Measurements from ENCODE around the gene LAMA2. TPM values are rescaled to one million over a fixed set of nuclear protein-coding genes. Genes with fewer than 3 reads are reported as not detected.

The LAMA2 gene
- total and polyA plus RNA-seq, 8 donors, result 3.4 to 110 (median 31.6) TPM

- Histone ChIP-seq H3K4me3 (no peak overlapping the region), H3K4me1 (peaks cover 0 to 9% (median 2%) of the 10 kb centered on the region in 4 donors), H3K36me3 (no peaks in the 10 kb centered on the region), H3K27me3 (no peaks in the 10 kb centered on the region), H3K27ac (no peak overlapping the region), H3K9me3 (no peaks in the 10 kb centered on the region)
- TF ChIP-seq POLR2AphosphoS5 (IDR thresholded peaks at IDR 0.05), result no peak
- no peak for TF ChIP-seq POLR2A (IDR thresholded peaks at IDR 0.05)
- no peak for TF ChIP-seq CTCF (IDR thresholded peaks at IDR 0.05)
- TF ChIP-seq EP300 (IDR thresholded peaks at IDR 0.05), result no peak
- DNase-seq, result no peak
- intact Hi-C loops (cut with DNase I; ENCODE audit: low total_unique reads), result no loop called here
- WGBS, 5 donors, result 68 to 95% (median 86%) methylated on average over 2 of the region's 2 CpGs
These were observed 35.9 kb downstream of the LAMA2 start for GRCh38 chr6:128918886-128919285.

DNA sequence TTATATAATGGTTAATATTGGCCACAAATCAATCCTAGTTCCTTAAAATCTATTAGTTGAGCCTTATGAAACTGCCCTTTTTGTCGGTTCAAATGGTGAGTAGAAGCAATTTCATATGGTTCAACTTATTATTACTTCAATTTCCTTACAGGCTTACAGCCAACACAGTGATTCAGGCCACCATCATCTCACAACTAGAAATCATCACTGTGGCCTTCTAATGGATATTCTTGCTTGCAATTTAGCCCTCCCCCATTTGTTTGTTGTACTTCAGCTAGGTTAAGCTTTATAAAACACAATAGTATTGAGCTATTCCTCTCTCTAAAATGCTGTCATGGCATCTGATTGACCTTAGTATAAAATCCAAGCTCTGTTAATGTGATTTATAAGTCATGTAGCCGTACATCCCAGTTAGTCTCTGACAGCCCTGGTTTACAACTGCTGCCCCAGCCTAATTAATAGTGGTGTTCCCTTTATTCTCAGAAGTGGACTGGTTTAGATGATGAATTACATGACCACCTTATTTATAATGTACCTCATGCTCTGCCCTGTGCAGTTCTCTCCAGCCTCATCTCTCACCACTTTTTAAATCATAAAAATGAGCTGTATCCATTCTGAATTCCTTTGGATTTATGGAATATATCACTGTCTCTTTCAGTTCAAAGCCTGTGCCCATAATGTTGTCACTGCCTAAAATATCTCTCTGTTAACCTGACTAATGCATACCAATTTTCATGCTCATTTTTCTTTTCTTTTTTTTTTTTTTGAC lies 36.7 kb downstream of the LAMA2 start:
- Histone ChIP-seq H3K4me1 (peaks cover 0 to 9% (median 2%) of the 10 kb centered on the region in 4 donors), H3K27me3 (no peaks in the 10 kb centered on the region), H3K4me3 (no peak overlapping the region), H3K9me3 (no peaks in the 10 kb centered on the region), H3K36me3 (no peaks in the 10 kb centered on the region), H3K27ac (no peak overlapping the region)
- no peak for TF ChIP-seq POLR2AphosphoS5 (IDR thresholded peaks at IDR 0.05)
- TF ChIP-seq EP300 (IDR thresholded peaks at IDR 0.05), result no peak
- TF ChIP-seq POLR2A (IDR thresholded peaks at IDR 0.05), result no peak
- TF ChIP-seq CTCF (IDR thresholded peaks at IDR 0.05), result no peak
- WGBS, 5 donors, result 79 to 96% (median 87%) methylated on average over 2 of the region's 2 CpGs
- intact Hi-C loops (cut with DNase I; ENCODE audit: low total_unique reads), result no loop called here
- no peak for DNase-seq

DNA sequence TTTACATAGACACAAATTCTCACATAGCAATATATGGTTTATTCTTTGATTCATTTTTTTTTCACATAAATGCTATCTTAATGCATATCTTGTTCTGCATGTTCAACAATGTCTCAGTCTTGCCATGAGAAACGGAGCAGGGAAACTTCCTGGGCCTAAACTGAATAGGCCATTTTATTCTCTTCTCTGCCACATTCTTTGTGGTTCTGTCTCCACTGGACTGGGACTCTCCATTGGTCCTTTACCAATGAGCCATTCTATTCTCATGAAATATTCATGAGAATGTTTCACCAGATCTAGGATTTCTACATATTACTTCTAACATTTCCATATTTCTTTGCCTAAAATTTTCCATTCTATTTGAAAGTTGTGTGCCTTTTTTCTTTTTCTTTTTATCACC lies 42.8 kb downstream of the LAMA2 start:
- Histone ChIP-seq H3K4me3 (no peak overlapping the region), H3K27me3 (no peaks in the 10 kb centered on the region), H3K9me3 (peaks cover 0 to 3% (median 0%) of the 10 kb centered on the region in 4 donors), H3K4me1 (no peaks in the 10 kb centered on the region), H3K36me3 (peaks cover 0 to 14% (median 10%) of the 10 kb centered on the region in 4 donors), H3K27ac (no peak overlapping the region)
- no peak for DNase-seq
- no peak for TF ChIP-seq CTCF (IDR thresholded peaks at IDR 0.05)
- TF ChIP-seq EP300 (IDR thresholded peaks at IDR 0.05), result no peak
- TF ChIP-seq POLR2AphosphoS5 (IDR thresholded peaks at IDR 0.05), result no peak
- no peak for TF ChIP-seq POLR2A (IDR thresholded peaks at IDR 0.05)
- intact Hi-C loops (cut with DNase I; ENCODE audit: low total_unique reads), result no loop called here
- 75 to 83% (median 78%) methylated on average over 1 of the region's 1 CpG for WGBS, 5 donors

GRCh38 chr6:128929869-128930268 lies 46.9 kb downstream of the LAMA2 start:
- Histone ChIP-seq H3K27ac (no peak overlapping the region), H3K4me3 (no peak overlapping the region), H3K27me3 (no peaks in the 10 kb centered on the region), H3K4me1 (no peaks in the 10 kb centered on the region), H3K9me3 (peaks cover 0 to 3% (median 0%) of the 10 kb centered on the region in 4 donors), H3K36me3 (peaks cover 0 to 14% (median 10%) of the 10 kb centered on the region in 4 donors)
- intact Hi-C loops (cut with DNase I; ENCODE audit: low total_unique reads), result no loop called here
- TF ChIP-seq EP300 (IDR thresholded peaks at IDR 0.05) (no peak), POLR2AphosphoS5 (IDR thresholded peaks at IDR 0.05) (no peak), POLR2A (IDR thresholded peaks at IDR 0.05) (no peak), CTCF (IDR thresholded peaks at IDR 0.05) (no peak)
- WGBS, 5 donors, result 53 to 74% (median 71%) methylated on average over 26 to 34 of the region's 34 CpGs
- DNase-seq, result no peak

Measured in stomach (tissue), 9 donors.